ENCODE results near the gene TRIM8.

GRCh38 chr10:102611514-102612087, 32.7 kb upstream of the TRIM8 start:
- TF ChIP-seq CTCF (IDR thresholded peaks at IDR 0.05; ENCODE audit: low read depth, low read length) (no peak), POLR2A (IDR thresholded peaks at IDR 0.05; ENCODE audit: extremely low read depth, insufficient read length) (no peak), MYC (IDR thresholded peaks at IDR 0.05; ENCODE audit: low read depth, low read length) (no peak), MAX (IDR thresholded peaks at IDR 0.05; ENCODE audit: low read depth, low read length) (no peak)

Data from NB4 (cell line).